HT1080 (cell line): ENCODE measurements around the gene MITF. TPM values are rescaled to one million over a fixed set of nuclear protein-coding genes. Genes with fewer than 3 reads are reported as not detected.

Experiments
- DNase-seq: peaks from one replicate; pipeline ENCODE4 v3.0.0-alpha.2; 2015; ENCODE audit warnings: low read depth
- polyA plus RNA-seq, 2 experiments: library from polyadenylated mRNA; depleted of rRNA; stranded (reverse); fragments of >200 nt; gene quantifications; 2 replicates each; pipeline ENCODE4 v1.2.3, GENCODE V29; 2015
- total RNA-seq: library from RNA; depleted of rRNA; stranded (reverse); fragments of >200 nt; shearing (Covaris generic); gene quantifications from 2 replicates; pipeline ENCODE4 v1.2.3, GENCODE V29; 2014; rRNA removed

Gene MITF, protein sequence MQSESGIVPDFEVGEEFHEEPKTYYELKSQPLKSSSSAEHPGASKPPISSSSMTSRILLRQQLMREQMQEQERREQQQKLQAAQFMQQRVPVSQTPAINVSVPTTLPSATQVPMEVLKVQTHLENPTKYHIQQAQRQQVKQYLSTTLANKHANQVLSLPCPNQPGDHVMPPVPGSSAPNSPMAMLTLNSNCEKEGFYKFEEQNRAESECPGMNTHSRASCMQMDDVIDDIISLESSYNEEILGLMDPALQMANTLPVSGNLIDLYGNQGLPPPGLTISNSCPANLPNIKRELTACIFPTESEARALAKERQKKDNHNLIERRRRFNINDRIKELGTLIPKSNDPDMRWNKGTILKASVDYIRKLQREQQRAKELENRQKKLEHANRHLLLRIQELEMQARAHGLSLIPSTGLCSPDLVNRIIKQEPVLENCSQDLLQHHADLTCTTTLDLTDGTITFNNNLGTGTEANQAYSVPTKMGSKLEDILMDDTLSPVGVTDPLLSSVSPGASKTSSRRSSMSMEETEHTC
- 3.7 and 6.5 TPM in 2 replicates for total RNA-seq
- polyA plus RNA-seq (2015; cell fraction: cytosol; rRNA removed), result 4.1 and 5.1 TPM in 2 replicates
- polyA plus RNA-seq (2015; cell fraction: nucleus; rRNA removed), result 4.0 and 4.8 TPM in 2 replicates

DNA sequence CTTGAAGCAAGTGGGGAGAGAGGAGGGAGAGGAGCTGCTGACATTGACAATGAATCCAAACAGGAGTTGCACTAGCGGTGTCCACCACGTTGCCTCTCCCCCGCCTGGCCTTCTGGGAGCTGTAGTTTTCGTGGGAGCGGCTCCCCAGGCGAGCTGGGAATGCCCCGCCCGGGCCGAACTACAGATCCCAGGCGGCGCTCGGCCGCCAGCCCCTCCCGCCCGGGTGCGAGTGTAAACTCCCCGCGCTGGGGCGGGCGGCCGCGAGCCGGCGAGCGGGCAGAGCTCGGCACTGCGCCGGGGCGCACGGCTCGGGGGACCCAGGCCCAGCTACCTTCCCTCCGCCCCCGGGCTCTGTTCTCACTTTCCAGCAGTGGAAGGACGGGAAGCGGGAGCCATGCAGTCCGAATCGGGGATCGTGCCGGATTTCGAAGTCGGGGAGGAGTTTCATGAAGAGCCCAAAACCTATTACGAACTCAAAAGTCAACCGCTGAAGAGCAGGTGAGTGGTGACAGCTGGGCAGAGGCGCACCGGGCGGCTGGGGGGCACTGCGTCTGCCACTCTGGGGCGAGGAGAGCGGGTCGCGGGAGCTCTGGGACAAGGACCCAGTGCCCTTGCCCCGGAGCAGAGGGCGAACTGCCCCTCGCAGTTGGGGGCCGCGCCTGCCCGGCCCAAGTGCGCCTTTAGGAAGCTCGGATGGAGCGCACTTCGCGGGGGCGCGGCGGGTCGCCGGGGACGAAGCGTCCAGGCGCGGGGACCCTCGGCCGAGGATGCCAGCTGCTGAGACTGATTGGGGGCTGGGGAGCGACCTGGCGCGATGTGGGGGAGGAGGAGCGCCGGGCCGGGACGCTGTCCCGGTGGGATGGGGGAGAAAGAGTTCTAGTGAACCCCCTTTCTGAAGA, at the start of gene MITF:
Gene MITF (plus strand): TSS at position 261 of the 899 bp plus-strand sequence. CDS start 134 bp downstream, at position 395.
- DNase-seq, result peak; percentile 92

DNA sequence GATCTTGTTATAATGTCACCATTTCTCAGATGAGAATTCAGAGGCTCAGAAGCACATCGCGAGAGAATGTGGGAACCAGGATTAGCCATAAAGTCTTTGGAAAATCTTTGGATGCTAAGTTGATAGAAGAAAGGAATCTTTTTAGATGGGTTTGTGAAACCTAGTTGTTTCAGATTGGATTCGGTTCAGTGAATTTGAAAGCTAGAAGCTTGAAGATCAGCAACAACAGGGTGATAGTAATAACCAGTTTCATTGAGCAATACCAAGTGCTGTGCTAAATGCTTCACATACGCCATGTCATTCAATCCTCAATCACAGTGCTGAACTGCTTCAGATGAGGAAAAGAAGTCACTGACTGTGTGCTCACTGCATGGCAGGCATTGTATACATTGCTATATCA, 47.4 kb upstream of the MITF start:
- no peak for DNase-seq

DNA sequence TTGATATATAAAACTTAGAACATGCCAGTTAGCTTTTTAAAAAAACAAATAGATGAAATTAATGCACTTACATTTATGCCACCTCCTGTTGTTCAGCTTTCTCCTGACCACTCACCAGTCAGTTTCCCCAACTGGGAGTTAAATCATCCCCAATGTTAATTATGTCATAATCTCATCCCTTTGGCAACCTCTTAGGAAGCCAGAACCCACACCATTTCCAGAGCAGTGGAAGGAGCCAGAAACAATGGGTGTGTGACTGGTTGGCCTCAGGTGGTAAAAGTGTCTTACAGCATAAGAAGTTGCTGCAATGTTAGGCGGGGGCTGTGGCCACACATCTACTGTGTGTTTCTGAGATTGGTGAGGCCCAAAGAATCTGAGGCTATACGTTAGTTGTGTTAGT, 46.5 kb upstream of the MITF start:
- no peak for DNase-seq

DNA sequence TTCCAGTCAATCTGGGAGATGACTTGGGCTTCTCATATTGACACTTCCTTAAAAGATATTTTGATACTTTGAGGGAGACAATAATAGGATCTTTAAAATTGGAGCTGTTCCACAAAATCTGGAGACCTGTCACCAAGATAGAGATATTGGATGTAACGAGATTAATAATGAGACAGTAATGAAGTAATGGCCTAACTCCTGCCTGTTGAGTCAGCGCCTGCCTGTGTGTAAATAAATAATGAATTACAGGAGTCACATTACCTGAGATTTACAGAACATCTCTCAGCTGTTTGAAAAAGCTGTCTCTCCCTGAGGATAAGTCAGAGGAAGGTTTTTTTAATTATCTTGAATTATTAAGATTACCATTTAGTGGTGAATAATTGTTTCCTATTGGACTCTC, 43.8 kb upstream of the MITF start:
- no peak for DNase-seq

DNA sequence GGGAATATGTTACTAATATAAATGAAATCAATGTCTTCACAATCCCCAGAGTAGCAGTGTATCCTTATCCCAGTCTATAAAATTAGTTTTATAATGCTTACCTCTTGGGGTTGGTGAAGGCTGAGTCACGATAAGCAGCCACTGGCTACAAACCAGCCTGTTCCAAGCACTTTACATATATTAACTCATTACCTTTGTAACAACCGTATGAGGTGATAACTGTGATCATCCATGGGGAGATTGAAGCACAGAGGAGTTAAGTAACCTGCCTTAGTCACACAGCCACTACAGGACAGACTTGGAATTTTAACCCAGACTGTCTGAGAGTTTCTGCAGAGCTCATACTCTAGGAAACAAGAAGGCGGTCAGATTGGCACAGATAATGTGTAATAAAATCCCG, 43.3 kb upstream of the MITF start:
- DNase-seq, result no peak

DNA sequence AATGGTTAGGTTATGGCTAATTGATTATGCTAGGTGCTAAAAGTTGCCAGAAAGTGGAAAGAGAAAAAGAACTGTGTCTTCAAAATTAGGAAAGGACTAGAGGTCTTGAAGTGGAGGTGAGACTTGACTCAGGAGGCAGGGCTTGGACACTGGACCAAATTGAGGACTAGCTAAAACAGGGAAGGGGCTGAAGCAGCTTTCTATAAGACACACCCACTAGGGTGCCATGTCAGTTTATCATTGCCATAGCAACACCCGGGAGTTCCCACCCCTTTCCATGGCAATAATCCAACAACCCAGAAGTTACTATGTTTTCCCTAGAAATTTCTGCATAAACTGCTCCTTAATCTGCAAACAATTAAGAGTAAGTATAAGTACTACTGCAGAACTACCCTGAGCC, 42.9 kb upstream of the MITF start:
- DNase-seq, result no peak

DNA sequence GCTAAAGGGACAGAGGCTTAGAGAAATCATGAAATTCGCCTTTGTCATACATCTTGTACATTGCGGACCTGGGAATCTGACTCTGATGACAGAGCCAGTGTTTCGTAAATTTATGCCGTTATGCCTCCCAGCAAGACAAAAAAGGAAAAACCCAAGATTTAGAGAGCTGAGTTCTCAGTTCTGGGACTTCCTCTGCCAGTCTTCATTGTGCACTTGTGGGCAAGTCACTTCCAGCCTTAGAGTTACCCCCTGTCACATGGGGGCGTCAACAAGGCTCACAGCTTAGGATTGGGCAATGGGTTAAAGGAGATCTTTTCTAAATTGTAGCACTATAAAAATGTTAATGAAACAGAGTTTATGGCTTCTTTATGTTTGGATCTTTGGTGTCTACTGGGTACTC, 41.9 kb upstream of the MITF start:
- no peak for DNase-seq

DNA sequence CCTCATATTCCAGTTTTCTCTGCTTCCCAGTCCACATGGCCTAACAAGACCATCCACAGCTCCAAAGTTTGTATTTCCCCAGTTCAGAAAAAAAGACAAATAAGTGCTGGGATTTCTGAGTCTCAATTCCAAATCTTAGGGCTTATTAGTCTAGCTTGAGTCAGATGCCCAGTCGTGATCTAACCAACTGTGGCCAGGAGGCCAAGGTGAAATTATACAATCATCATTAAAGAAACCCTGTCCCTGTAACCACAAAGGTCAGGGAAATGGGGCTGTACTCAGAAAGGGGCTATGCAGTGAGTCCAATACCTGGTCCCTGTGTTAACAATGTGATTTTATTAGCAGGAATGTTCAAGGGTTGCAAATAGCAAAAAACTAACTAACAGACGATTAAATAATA, 40.5 kb upstream of the MITF start:
- peak; percentile 40 for DNase-seq

DNA sequence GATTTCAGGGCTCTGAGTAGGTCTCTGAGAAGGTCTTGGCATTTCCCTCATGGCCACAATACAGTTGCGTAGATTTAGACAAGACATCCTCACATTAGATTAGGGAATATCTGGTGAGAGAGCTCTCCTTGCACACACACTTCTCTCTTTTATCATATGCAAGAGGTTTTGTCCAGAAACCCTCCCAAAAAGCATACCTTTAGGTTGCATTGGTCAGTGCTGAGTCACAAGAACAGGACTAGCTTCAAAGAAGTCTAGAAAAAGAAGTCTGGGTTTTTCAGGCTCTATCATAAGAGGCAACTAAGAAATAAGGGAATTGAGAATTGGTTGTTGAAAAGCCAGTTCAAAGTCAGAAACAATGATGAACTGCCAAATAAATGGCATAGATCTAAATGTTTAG, 40.1 kb upstream of the MITF start:
- DNase-seq, result peak; percentile 18

DNA sequence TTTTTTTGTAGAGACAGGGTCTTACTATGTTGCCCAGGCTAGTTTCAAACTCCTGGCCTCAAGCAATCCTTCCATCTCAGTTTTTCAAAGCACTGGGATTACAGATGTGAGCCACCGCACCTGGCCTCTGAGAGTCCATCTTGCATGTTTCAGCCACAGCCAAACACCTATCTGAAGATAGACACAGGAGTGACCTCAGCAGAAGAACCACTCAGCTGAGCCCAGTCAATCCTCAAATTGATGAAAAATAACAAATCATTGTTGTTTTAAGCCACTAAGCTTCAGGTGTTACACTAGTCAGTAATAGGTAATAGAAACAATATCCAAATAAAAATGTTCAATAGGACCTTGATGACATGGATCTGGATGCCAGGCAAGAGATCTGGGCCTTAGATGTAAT, 38.3 kb upstream of the MITF start:
- DNase-seq, result no peak

DNA sequence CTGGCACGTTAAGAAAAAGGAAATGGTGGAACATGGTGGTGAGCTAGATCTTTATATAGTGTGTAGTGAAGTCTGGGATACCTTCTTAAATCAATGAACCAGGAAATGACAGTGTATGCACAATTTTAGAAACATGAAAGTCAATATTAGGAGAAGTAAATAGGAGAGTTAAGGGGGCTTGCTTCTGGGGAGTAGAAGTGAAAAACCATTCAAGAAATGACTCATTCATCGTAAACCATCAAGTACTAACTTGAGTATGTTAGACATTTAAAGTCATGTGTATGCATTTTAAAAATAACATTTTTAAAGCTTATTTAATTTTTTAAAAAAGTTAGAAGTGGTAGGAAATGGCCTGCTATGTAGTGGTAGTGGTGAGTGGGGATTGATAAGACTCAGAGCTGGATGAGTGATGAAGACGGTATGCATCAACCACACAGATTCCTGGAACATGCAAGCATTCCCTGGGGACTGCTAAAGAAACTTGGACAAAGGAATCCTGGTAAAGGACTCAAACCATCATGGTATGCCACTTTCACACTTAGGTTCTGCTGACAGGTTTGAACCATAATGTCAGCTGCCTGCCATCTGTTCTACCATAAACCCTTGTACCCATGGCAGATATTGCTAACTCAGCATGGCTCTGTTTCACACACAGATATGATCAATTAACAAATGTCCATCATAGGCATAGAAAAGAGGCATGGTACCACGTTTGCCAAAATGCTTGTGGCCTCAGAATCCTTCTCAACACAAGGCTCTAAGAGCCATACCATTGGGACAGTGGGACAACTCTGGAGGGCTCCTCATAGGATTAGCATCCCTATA, 28.9 kb upstream of the MITF start:
- peak; percentile 72 for DNase-seq

DNA sequence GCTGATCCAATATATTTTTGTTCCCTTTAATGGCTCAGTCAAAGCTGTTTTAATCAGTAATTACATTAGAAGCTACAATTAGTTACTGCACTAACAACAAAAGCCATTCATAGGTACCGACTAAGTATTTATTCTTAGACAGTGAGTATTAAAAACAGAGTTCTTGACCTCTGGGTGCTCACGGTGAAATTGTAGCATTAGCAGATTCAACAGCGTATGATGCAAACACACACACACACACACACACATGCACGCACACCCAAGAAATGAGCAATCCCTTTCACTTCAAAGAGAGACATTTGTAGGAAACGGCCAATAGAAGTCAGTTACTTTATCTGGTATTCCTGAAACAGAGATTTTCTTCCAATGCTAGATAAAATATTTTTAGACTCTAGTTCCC, 27.0 kb upstream of the MITF start:
- no peak for DNase-seq

DNA sequence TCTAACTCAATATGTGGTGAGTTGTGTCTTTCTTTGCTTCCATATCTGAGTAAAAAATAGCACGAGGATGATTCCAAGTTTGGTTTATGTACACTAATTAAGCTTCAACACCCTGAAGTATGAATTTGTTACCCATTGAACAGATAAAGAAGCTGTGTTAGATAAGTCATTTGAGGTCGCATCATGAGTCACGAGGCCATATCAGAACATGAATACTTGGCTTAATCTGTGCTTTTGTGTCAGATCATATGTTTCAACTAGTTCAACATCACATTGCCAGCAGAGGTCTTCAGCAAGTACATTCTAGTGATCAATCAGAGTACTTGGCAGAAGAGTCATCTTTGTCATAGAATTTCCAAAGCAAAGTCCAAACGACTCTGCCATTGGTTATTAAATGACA, 26.3 kb upstream of the MITF start:
- DNase-seq, result no peak

DNA sequence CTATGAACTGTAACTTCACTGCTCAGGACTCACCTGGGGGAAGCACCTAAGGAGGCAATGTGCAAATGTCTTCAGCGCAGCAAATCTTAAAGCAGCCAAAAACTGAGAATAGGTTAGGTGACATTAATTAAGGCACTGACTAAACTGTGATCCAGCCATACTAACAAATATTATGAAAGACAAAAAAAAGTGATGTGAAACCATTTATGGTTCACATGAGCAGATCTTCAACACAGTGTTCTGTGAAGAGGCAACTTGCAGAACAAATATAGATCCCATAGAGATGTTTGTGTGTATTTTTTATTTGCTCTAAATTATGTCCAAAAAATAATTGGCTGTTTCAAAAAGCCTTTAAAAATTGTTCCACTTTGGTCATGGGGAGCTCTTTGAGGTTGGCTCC, 24.1 kb upstream of the MITF start:
- no peak for DNase-seq

DNA sequence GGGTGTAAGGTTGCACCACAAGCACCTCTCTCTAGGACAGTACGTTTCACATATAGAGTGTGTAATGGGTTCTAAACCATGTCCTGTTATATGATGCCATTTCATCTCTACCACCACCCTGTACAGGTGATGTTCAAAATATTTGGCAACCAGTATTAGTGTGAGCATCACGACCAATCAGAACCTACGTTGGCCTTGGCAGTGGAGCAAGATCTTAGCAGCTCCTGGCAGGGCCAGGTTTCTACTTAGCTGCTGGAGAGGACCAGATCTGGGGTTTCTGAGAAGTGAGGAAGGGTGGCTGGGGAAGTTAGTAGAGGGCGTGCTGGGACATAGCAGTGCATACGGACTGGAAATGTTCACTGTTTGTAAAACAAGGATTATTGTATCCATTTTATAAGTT, 23.1 kb upstream of the MITF start:
- DNase-seq, result no peak

DNA sequence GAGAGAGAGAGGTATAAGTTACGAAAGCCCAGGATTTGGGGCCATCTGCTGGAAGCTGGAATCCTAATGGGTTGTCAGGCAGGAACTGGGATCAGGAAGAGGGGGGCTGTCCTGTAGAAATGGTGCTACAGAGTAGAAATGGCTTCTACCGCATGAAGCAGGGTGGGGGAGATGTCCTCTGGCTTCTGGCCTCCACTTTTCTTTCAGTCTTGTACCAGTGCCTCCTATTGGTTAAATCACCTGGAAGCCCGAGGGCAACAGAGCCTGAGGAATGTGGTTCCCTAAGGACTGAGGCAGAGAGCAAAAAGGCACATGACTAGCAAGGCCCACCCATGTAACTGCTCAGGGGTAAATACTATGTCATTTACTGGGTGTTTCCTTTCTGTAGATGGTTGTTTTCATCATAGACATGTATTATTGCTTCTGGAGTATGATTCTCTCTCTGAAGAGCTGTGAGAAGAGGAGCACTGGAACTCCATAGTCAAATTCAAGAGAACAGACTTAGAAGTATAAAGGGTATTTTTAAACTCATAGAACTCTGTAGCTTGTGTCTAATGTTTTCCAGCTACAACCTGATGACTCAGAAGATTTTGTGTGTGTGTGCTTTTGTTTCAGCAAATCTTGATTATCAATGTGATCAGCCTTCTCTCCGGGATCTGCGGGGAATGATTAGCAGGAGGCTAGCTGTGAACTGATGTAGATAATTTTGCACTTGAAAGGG, 20.2 kb upstream of the MITF start:
- DNase-seq, result no peak

DNA sequence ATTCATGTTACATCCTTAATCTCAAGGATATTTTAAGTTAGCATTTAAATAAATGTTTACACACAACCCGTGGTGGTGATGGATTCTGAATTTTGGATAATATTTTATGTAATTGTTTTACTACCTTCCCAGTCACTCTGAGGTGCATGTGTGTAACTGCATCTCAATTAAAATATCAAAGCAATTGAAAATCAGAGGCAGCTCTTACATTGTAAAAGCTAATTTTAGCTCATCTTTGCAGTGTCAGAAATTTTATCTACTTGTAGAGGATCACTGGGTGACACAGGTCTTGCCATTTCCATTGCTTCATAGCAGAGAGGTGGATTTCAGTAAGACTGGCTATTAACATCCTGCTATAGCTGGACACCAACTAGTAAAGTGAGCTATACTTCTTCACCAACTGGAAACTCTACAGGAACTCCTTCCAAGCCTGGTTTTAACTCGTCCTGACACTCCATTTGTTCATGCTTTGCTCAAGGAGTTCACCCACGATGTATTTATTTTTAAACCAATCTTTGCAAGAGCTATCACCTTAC, 19.6 kb upstream of the MITF start:
- no peak for DNase-seq

DNA sequence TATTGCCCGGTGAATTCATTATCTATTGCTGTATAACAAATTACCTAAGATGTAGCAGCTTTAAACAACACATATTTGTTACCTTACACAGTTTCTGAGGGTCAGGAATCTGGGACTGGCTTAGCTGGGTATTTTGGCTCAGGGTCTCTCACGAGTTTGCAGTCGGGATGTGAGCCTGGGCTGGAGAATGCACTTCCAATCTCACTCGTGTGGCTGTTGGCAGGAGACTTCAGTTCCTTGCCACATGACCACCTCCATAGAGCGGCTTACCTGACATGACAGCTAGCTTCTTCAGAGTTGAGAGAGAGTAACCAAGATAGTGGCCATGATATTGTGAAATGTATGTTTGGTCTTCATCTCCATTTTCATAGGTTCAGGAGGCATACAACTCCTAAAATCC, 18.4 kb upstream of the MITF start:
- DNase-seq, result no peak

DNA sequence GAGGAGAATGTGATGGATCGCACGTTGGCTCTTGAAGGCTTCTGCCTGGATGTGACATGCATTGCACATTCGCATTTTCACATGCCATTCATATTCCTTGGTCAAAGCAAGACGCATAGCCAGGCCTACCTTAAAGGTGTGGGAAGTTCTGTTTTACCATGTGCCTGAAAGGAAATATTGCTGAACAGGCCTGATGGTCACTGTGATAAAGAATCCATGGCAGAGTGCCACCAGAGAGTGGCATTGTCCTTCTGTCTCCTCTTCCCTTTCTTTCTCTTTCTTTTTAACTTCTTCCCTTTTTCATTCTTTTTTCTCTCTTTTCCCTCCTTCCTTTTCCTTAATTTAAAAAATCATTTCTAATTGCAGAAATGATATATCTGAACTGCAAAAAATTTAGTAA, 15.9 kb upstream of the MITF start:
- DNase-seq, result no peak

DNA sequence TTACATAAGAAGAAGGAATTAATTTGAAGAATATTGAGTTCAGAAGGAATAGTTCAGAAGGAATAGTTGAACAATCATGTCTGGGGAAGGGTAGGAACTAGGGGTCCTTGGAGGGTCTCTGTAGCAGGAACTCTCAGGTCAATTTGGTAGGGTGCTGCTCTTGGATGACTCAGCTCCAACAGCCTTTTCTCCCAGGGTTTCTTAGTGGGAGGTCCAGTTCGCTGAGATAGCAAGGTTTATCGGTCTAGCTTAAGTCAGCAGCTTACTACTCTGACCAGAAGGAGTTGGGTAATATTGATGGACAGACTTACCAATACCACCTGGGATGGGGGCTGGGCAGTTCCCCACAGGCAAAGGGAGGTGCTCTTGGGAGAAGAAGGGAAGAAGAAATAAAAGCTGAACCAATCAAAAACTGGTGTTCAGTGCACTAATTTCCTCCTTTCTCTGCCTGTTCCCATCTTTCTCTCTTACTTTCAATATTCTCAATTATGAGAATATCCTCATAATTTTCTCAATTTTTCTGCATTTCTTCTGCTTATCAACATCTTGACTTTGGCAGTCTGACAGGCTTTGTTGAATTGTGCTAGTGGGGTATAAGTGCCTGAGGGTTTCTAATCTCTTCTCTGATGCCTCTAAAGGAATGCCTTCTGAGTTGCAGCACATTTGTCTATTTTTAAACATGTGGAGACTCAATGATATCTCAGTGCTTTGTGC, 14.4 kb upstream of the MITF start:
- no peak for DNase-seq
